Measurements from ENCODE around the gene CLDN22. TPM values are rescaled to one million over a fixed set of nuclear protein-coding genes. Genes with fewer than 3 reads are reported as not detected.
"Not testable (repeated sequence)": the region's sequence is repeated elsewhere in the genome, so short reads cannot be mapped to it uniquely, and the experiment has no call there.

CLDN22 gene
- total RNA-seq, 1 donor, result not detected

- Histone ChIP-seq H3K36me3 (ENCODE audit: insufficient read depth, low read length) (peaks cover 5% of the 10 kb centered on the region), H3K4me3 (ENCODE audit: insufficient read depth, low read length) (no peak overlapping the region), H4K20me1 (ENCODE audit: insufficient read depth, low read length) (no peaks in the 10 kb centered on the region), H3K27ac (ENCODE audit: low read depth, low read length) (no peak overlapping the region), H3K79me2 (ENCODE audit: insufficient read depth, low read length) (no peaks in the 10 kb centered on the region), H2AFZ (ENCODE audit: low read length) (no peak overlapping the region), H3K4me1 (ENCODE audit: insufficient read depth, low read length) (peaks cover 7% of the 10 kb centered on the region), H3K27me3 (ENCODE audit: insufficient read depth, low read length) (no peaks in the 10 kb centered on the region), H3K4me2 (ENCODE audit: insufficient read depth, low read length) (no peak overlapping the region), H3K9me3 (ENCODE audit: low read depth, low read length) (no peaks in the 10 kb centered on the region)
- no peak for TF ChIP-seq CTCF (IDR thresholded peaks at IDR 0.05; ENCODE audit: extremely low read depth, low read depth, low read length)
- no peak for DNase-seq (ENCODE audit: insufficient read length, low spot score, missing footprints)
Observed at GRCh38 chr4:183324619-183325018, 4.5 kb upstream of the CLDN22 start.

- not testable (repeated sequence) for H3K79me2 ChIP-seq (ENCODE audit: insufficient read depth, low read length); H4K20me1 ChIP-seq (ENCODE audit: insufficient read depth, low read length); DNase-seq (ENCODE audit: insufficient read length, low spot score, missing footprints); H3K27me3 ChIP-seq (ENCODE audit: insufficient read depth, low read length); H2AFZ ChIP-seq (ENCODE audit: low read length); H3K4me1 ChIP-seq (ENCODE audit: insufficient read depth, low read length); H3K4me2 ChIP-seq (ENCODE audit: insufficient read depth, low read length); H3K36me3 ChIP-seq (ENCODE audit: insufficient read depth, low read length); H3K9me3 ChIP-seq (ENCODE audit: low read depth, low read length); H3K4me3 ChIP-seq (ENCODE audit: insufficient read depth, low read length); H3K27ac ChIP-seq (ENCODE audit: low read depth, low read length)
Observed at GRCh38 chr4:183324056-183324455, 4.0 kb upstream of the CLDN22 start.

GRCh38 chr4:183323295-183323694, 3.2 kb upstream of the CLDN22 start:
- TF ChIP-seq CTCF (IDR thresholded peaks at IDR 0.05; ENCODE audit: extremely low read depth, low read depth, low read length), result no peak
- Histone ChIP-seq H3K9me3 (ENCODE audit: low read depth, low read length) (no peaks in the 10 kb centered on the region), H3K4me2 (ENCODE audit: insufficient read depth, low read length) (no peak overlapping the region), H2AFZ (ENCODE audit: low read length) (no peak overlapping the region), H3K27ac (ENCODE audit: low read depth, low read length) (no peak overlapping the region), H3K36me3 (ENCODE audit: insufficient read depth, low read length) (peaks cover 5% of the 10 kb centered on the region), H3K79me2 (ENCODE audit: insufficient read depth, low read length) (no peaks in the 10 kb centered on the region), H3K27me3 (ENCODE audit: insufficient read depth, low read length) (no peaks in the 10 kb centered on the region), H3K4me1 (ENCODE audit: insufficient read depth, low read length) (no peaks in the 10 kb centered on the region), H3K4me3 (ENCODE audit: insufficient read depth, low read length) (no peak overlapping the region), H4K20me1 (ENCODE audit: insufficient read depth, low read length) (no peaks in the 10 kb centered on the region)
- no peak for DNase-seq (ENCODE audit: insufficient read length, low spot score, missing footprints)

GRCh38 chr4:183322326-183322725, 2.2 kb upstream of the CLDN22 start, which contains the start of gene CLDN24:
Gene CLDN24, minus strand, starts transcription at chr4:183322426. Its CDS starts 0 bp downstream, at chr4:183322426.
- peaks cover 5% of the 10 kb centered on the region for H3K36me3 ChIP-seq (ENCODE audit: insufficient read depth, low read length)
- no peak for DNase-seq (ENCODE audit: insufficient read length, low spot score, missing footprints)
- H2AFZ ChIP-seq (ENCODE audit: low read length), result no peak within 1 kb of the TSS
- no peaks in the 10 kb centered on the region for H3K9me3 ChIP-seq (ENCODE audit: low read depth, low read length)
- no peaks in the 10 kb centered on the region for H3K27me3 ChIP-seq (ENCODE audit: insufficient read depth, low read length)
- no peaks in the 10 kb centered on the region for H4K20me1 ChIP-seq (ENCODE audit: insufficient read depth, low read length)
- no peaks in the 10 kb centered on the region for H3K4me1 ChIP-seq (ENCODE audit: insufficient read depth, low read length)
- no peak within 1 kb of the TSS for H3K4me3 ChIP-seq (ENCODE audit: insufficient read depth, low read length)
- TF ChIP-seq CTCF (IDR thresholded peaks at IDR 0.05; ENCODE audit: extremely low read depth, low read depth, low read length), result no peak
- no peaks in the 10 kb centered on the region for H3K79me2 ChIP-seq (ENCODE audit: insufficient read depth, low read length)
- no peak within 1 kb of the TSS for H3K4me2 ChIP-seq (ENCODE audit: insufficient read depth, low read length)
- H3K27ac ChIP-seq (ENCODE audit: low read depth, low read length), result no peak within 1 kb of the TSS
